Activated naive CD4-positive, alpha-beta T cell treated with anti-CD3 and anti-CD28 coated beads for 36 hours (primary cell): ENCODE data around the gene ARCN1. TPM values are rescaled to one million over a fixed set of nuclear protein-coding genes. Genes with fewer than 3 reads are reported as not detected.
"Not testable (repeated sequence)": the region's sequence is repeated elsewhere in the genome, so short reads cannot be mapped to it uniquely, and the experiment has no call there.

Experiments
- CTCF ChIA-PET: fragments of 350-600 bp; sonication (Branson Sonifier 250); formaldehyde crosslinking; loops from one replicate; lab custom pipeline; 2021; ENCODE audit warnings: antibody characterized with exemption; lab: Charles Lee
- DNase-seq: peaks from one replicate; pipeline ENCODE4 v3.0.0-alpha.2; 2020
- H3K27ac Mint-ChIP-seq: one replicate; pipeline ENCODE4 v1.8.0; 2021; ENCODE audit warnings: mild to moderate bottlenecking, mixed read lengths
- H3K27me3 Mint-ChIP-seq: one replicate; pipeline ENCODE4 v1.8.0; 2021; ENCODE audit warnings: low read depth, mixed read lengths
- H3K36me3 Mint-ChIP-seq: one replicate; pipeline ENCODE4 v1.8.0; 2021; ENCODE audit warnings: low read depth, mixed read lengths
- H3K4me1 Mint-ChIP-seq: one replicate; pipeline ENCODE4 v1.8.0; 2021; ENCODE audit warnings: low read depth, mixed read lengths
- H3K4me3 Mint-ChIP-seq: one replicate; pipeline ENCODE4 v1.8.0; 2021; ENCODE audit warnings: mild to moderate bottlenecking, moderate library complexity, mixed read lengths
- H3K9me3 Mint-ChIP-seq: one replicate; pipeline ENCODE4 v1.8.0; 2021; ENCODE audit warnings: mixed read lengths
- intact Hi-C: fragments of 100-400 bp; cut with micrococcal nuclease; formaldehyde crosslinking; loops from one replicate; pipeline ENCODE4 v1.15.1; 2023
- total RNA-seq, 2 experiments: library from RNA; stranded (reverse); gene quantifications; one replicate each; pipeline ENCODE4 v1.2.3, GENCODE V29; 2021

Gene ARCN1
- total RNA-seq, 2 experiments from 2014 or later, result 159 to 174 TPM

GRCh38 chr11:118608360-118609227, 36.4 kb downstream of the ARCN1 start:
- H3K4me3 Mint-ChIP-seq, result peak overlapping the region; percentile 81
- no peaks in the 10 kb centered on the region for H3K9me3 Mint-ChIP-seq
- H3K27ac Mint-ChIP-seq, result no peak overlapping the region
- peaks cover 17% of the 10 kb centered on the region for H3K27me3 Mint-ChIP-seq
- peak; percentile 71 for DNase-seq
- intact Hi-C loops, result loop anchor here (1.0 to 5.0 kb wide), 2 partner anchors 35 to 461 kb away; no protein-coding TSS in a partner anchor
- CTCF ChIA-PET, result interaction anchor here (0.6 to 7.3 kb wide), 12 partner anchors 9 to 718 kb away, joined by 3 to 106 read pairs (median 3); no protein-coding TSS in a partner anchor
- H3K4me1 Mint-ChIP-seq, result peaks cover 20% of the 10 kb centered on the region
- H3K36me3 Mint-ChIP-seq, result no peaks in the 10 kb centered on the region

GRCh38 chr11:118609380-118610224, 37.4 kb downstream of the ARCN1 start:
- peaks cover 20% of the 10 kb centered on the region for H3K4me1 Mint-ChIP-seq
- DNase-seq, result peak; percentile 45
- peaks cover 17% of the 10 kb centered on the region for H3K27me3 Mint-ChIP-seq
- no peak overlapping the region for H3K27ac Mint-ChIP-seq
- H3K4me3 Mint-ChIP-seq, result peak overlapping the region; percentile 81
- H3K36me3 Mint-ChIP-seq, result no peaks in the 10 kb centered on the region
- intact Hi-C loops, result loop anchor here (1.0 to 5.0 kb wide), 2 partner anchors 36 to 462 kb away; no protein-coding TSS in a partner anchor
- CTCF ChIA-PET, result interaction anchor here (0.7 to 7.3 kb wide), 6 partner anchors 10 to 321 kb away, joined by 3 to 106 read pairs (median 6); no protein-coding TSS in a partner anchor
- no peaks in the 10 kb centered on the region for H3K9me3 Mint-ChIP-seq

GRCh38 chr11:118610225-118610772, 38.1 kb downstream of the ARCN1 start:
- Mint-ChIP-seq H3K4me1 (peaks cover 20% of the 10 kb centered on the region), H3K4me3 (peak overlapping the region; percentile 63), H3K9me3 (no peaks in the 10 kb centered on the region), H3K27me3 (peaks cover 17% of the 10 kb centered on the region), H3K27ac (no peak overlapping the region), H3K36me3 (no peaks in the 10 kb centered on the region)
- intact Hi-C loops, result no loop called here
- CTCF ChIA-PET, result interaction anchor here (1.5 to 7.3 kb wide), 3 partner anchors 11 to 37 kb away, joined by 5 to 106 read pairs (median 14); no protein-coding TSS in a partner anchor
- no peak for DNase-seq

- Mint-ChIP-seq H3K27ac (no peak overlapping the region), H3K36me3 (no peaks in the 10 kb centered on the region), H3K9me3 (no peaks in the 10 kb centered on the region), H3K4me3 (peak overlapping the region; percentile 51), H3K27me3 (peaks cover 17% of the 10 kb centered on the region), H3K4me1 (peaks cover 20% of the 10 kb centered on the region)
- peak; percentile 90 for DNase-seq
- CTCF ChIA-PET, result interaction anchor here (0.6 to 7.3 kb wide), 8 partner anchors 10 to 47 kb away, joined by 3 to 106 read pairs (median 6); no protein-coding TSS in a partner anchor
- intact Hi-C loops, result loop anchor here (1.0 kb wide), 1 partner anchor 16 kb away; no protein-coding TSS in a partner anchor
Observed at GRCh38 chr11:118610773-118611432, 38.7 kb downstream of the ARCN1 start.

GRCh38 chr11:118611433-118611795, 39.2 kb downstream of the ARCN1 start:
- CTCF ChIA-PET, result interaction anchor here (0.5 to 7.3 kb wide), 9 partner anchors 8 to 65 kb away, joined by 3 to 106 read pairs (median 3); no protein-coding TSS in a partner anchor
- peaks cover 17% of the 10 kb centered on the region for H3K27me3 Mint-ChIP-seq
- H3K9me3 Mint-ChIP-seq, H3K36me3 Mint-ChIP-seq, DNase-seq, H3K27ac Mint-ChIP-seq: not testable (repeated sequence)
- peak overlapping the region; percentile 33 for H3K4me3 Mint-ChIP-seq
- H3K4me1 Mint-ChIP-seq, result peaks cover 20% of the 10 kb centered on the region
- intact Hi-C loops, result loop anchor here (1.0 kb wide), 1 partner anchor 16 kb away; no protein-coding TSS in a partner anchor

GRCh38 chr11:118612378-118612777, 40.2 kb downstream of the ARCN1 start:
- Mint-ChIP-seq H3K4me3 (no peak overlapping the region), H3K27ac (no peak overlapping the region), H3K27me3 (peaks cover 15% of the 10 kb centered on the region), H3K36me3 (no peaks in the 10 kb centered on the region), H3K9me3 (no peaks in the 10 kb centered on the region), H3K4me1 (peaks cover 20% of the 10 kb centered on the region)
- DNase-seq, result no peak
- CTCF ChIA-PET, result interaction anchor here (1.0 to 7.3 kb wide), 7 partner anchors 9 to 805 kb away, joined by 3 to 106 read pairs (median 4); no protein-coding TSS in a partner anchor
- intact Hi-C loops, result no loop called here

GRCh38 chr11:118614511-118614910, 42.3 kb downstream of the ARCN1 start:
- no peaks in the 10 kb centered on the region for H3K36me3 Mint-ChIP-seq
- intact Hi-C loops, result no loop called here
- no peak overlapping the region for H3K4me3 Mint-ChIP-seq
- no peaks in the 10 kb centered on the region for H3K9me3 Mint-ChIP-seq
- CTCF ChIA-PET, result interaction anchor here (7.3 kb wide), 1 partner anchor 21 kb away, joined by 106 read pairs; no protein-coding TSS in a partner anchor
- no peak overlapping the region for H3K27ac Mint-ChIP-seq
- DNase-seq, result no peak
- peaks cover 5% of the 10 kb centered on the region for H3K27me3 Mint-ChIP-seq
- H3K4me1 Mint-ChIP-seq, result peaks cover 9% of the 10 kb centered on the region

GRCh38 chr11:118615282-118615975, 43.2 kb downstream of the ARCN1 start:
- Mint-ChIP-seq H3K36me3 (no peaks in the 10 kb centered on the region), H3K27ac (no peak overlapping the region), H3K4me1 (peaks cover 7% of the 10 kb centered on the region), H3K9me3 (no peaks in the 10 kb centered on the region), H3K4me3 (no peak overlapping the region), H3K27me3 (peaks cover 2% of the 10 kb centered on the region)
- CTCF ChIA-PET, result interaction anchor here (7.3 kb wide), 1 partner anchor 22 kb away, joined by 106 read pairs; no protein-coding TSS in a partner anchor
- DNase-seq, result no peak
- intact Hi-C loops, result no loop called here

- H3K36me3 Mint-ChIP-seq, result no peaks in the 10 kb centered on the region
- CTCF ChIA-PET, result no interaction called here
- H3K9me3 Mint-ChIP-seq, result no peaks in the 10 kb centered on the region
- no peak overlapping the region for H3K4me3 Mint-ChIP-seq
- H3K4me1 Mint-ChIP-seq, result peaks cover 13% of the 10 kb centered on the region
- DNase-seq, result no peak
- peaks cover 4% of the 10 kb centered on the region for H3K27me3 Mint-ChIP-seq
- no peak overlapping the region for H3K27ac Mint-ChIP-seq
- intact Hi-C loops, result no loop called here
Observed at GRCh38 chr11:118615976-118616371, 43.8 kb downstream of the ARCN1 start.

GRCh38 chr11:118618115-118618990, 46.1 kb downstream of the ARCN1 start:
- DNase-seq, result no peak
- Mint-ChIP-seq H3K9me3 (no peaks in the 10 kb centered on the region), H3K4me3 (no peak overlapping the region), H3K36me3 (no peaks in the 10 kb centered on the region), H3K27me3 (peaks cover 3% of the 10 kb centered on the region), H3K4me1 (peaks cover 14% of the 10 kb centered on the region), H3K27ac (no peak overlapping the region)
- intact Hi-C loops, result no loop called here
- CTCF ChIA-PET, result interaction anchor here (0.5 to 1.1 kb wide), 5 partner anchors 11 to 153 kb away, joined by 3 to 6 read pairs (median 4); partner anchors contain the start of gene PHLDB1
